Left lung (tissue), 10 donors: ENCODE results near the gene METTL1. TPM values are rescaled to one million over a fixed set of nuclear protein-coding genes. Genes with fewer than 3 reads are reported as not detected.

Experiments
- ATAC-seq: fragments of 200-7000 bp; cut with Tn5 transposase; one replicate; pipeline ENCODE4 v1.9.1; 2020; ENCODE audit warnings: moderate library complexity
- DNase-seq, 4 donors: peaks; one replicate each; pipeline ENCODE4 v3.0.0-alpha.2; 2013 to 2020
- H3K27ac ChIP-seq, 2 donors: fragments of 200-600 bp; sonication (generic) in 1 of 2; one replicate each; pipeline versions ENCODE4 v1.5.0 to v1.8.0; 2020 to 2021
- H3K27me3 ChIP-seq, 2 donors: fragments of 200-600 bp; sonication (generic) in 1 of 2; one replicate each; pipeline versions ENCODE4 v1.5.0 to v1.8.0; 2020 to 2021
- H3K36me3 ChIP-seq, 2 donors: fragments of 200-600 bp; sonication (generic) in 1 of 2; one replicate each; pipeline versions ENCODE4 v1.5.0 to v1.8.0; 2020 to 2021
- H3K4me1 ChIP-seq, 2 donors: fragments of 200-600 bp; one replicate each; pipeline ENCODE4 v1.8.0; 2021
- H3K4me3 ChIP-seq, 2 donors: fragments of 200-600 bp; sonication (generic) in 1 of 2; one replicate each; pipeline versions ENCODE4 v1.5.0 to v1.8.0; 2020 to 2021; ENCODE audit warnings: mild to moderate bottlenecking in 1 of 2
- H3K9me3 ChIP-seq, 2 donors: fragments of 200-600 bp; sonication (generic) in 1 of 2; one replicate each; pipeline versions ENCODE4 v1.5.0 to v1.8.0; 2020 to 2021
- intact Hi-C, 2 donors: fragments of 100-400 bp; cut with DNase I; formaldehyde crosslinking; loops; one replicate each; pipeline versions ENCODE4 v1.11.2 to v1.14.2; 2022
- polyA plus RNA-seq, 6 donors: library from polyadenylated mRNA; unstranded; fragments of 120-200 nt; gene quantifications; one replicate each; pipeline ENCODE4 v1.2.1, GENCODE V29; 2013; ENCODE audit not compliant: insufficient read length in 6 of 6
- total RNA-seq, 2 donors: library from RNA; stranded (reverse); fragmentation: NEBNext Ultra II Directional; extraction: Animal tissue kit (Norgen Biotek cat#: 25700); gene quantifications; one replicate each; pipeline ENCODE4 v1.2.1, GENCODE V29; 2021
- TF ChIP-seq, protein P1 (sequence below), 2 donors: fragments of 200-600 bp; sonication (generic) in 1 of 2; IDR thresholded peaks; one replicate each; pipeline versions ENCODE4 v1.5.0 to v1.8.0; 2021; ENCODE audit warnings: antibody characterized with exemption in 2 of 2
- donor health status: DM: no; HTN: yes; CAD: no.
- donor health status: DM: no; HTN: no; CAD: no.

METTL1 gene
- total and polyA plus RNA-seq, 8 donors, result 17.3 to 40.2 (median 30.6) TPM

- ATAC-seq, result no peak
- peaks cover 0 to 49% of the 10 kb centered on the region in 2 donors for H3K36me3 ChIP-seq
- H3K4me1 ChIP-seq, result peaks cover 15 to 38% of the 10 kb centered on the region in 2 donors
- H3K4me3 ChIP-seq, result no peak overlapping the region
- no peak for DNase-seq
- H3K27ac ChIP-seq, result no peak overlapping the region
- H3K9me3 ChIP-seq, result no peaks in the 10 kb centered on the region
- intact Hi-C loops, result no loop called here
- H3K27me3 ChIP-seq, result no peaks in the 10 kb centered on the region
- TF ChIP-seq, protein P1, sequence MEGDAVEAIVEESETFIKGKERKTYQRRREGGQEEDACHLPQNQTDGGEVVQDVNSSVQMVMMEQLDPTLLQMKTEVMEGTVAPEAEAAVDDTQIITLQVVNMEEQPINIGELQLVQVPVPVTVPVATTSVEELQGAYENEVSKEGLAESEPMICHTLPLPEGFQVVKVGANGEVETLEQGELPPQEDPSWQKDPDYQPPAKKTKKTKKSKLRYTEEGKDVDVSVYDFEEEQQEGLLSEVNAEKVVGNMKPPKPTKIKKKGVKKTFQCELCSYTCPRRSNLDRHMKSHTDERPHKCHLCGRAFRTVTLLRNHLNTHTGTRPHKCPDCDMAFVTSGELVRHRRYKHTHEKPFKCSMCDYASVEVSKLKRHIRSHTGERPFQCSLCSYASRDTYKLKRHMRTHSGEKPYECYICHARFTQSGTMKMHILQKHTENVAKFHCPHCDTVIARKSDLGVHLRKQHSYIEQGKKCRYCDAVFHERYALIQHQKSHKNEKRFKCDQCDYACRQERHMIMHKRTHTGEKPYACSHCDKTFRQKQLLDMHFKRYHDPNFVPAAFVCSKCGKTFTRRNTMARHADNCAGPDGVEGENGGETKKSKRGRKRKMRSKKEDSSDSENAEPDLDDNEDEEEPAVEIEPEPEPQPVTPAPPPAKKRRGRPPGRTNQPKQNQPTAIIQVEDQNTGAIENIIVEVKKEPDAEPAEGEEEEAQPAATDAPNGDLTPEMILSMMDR (IDR thresholded peaks at IDR 0.05), result no peak
Measured at GRCh38 chr12:57813111-57813970, 41.4 kb upstream of the METTL1 start.

GRCh38 chr12:57811028-57811755, 39.3 kb upstream of the METTL1 start:
- no peak overlapping the region for H3K27ac ChIP-seq
- H3K4me3 ChIP-seq, result no peak overlapping the region
- no peak for DNase-seq
- H3K27me3 ChIP-seq, result no peaks in the 10 kb centered on the region
- TF ChIP-seq, protein P1 (IDR thresholded peaks at IDR 0.05), result no peak
- no peaks in the 10 kb centered on the region for H3K9me3 ChIP-seq
- intact Hi-C loops, result no loop called here
- peaks cover under 1 to 19% of the 10 kb centered on the region in 2 donors for H3K4me1 ChIP-seq
- no peak for ATAC-seq
- peaks cover 0 to 68% of the 10 kb centered on the region in 2 donors for H3K36me3 ChIP-seq

DNA sequence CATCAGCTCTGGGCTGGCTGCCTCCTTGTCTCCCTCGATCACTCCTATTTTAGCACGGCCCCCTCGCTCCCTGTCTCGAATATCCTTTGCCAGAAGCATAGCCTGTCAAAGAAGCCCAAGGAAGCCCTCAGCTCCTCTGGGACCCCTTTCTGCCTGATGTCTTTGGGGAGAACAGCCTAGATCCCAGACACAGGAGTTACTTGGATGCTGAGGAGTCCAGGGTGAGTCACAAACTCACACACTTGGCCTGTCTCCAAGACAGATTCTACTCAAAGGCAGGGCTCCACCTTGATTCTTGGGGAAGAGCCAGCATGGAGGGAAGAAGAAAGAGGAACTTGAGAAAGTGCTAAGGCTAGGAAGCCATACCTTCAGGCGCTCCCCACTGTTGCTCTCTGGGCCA, 38.5 kb upstream of the METTL1 start:
- intact Hi-C loops, result no loop called here
- ATAC-seq (no peak), DNase-seq (no peak)
- Histone ChIP-seq H3K27me3 (no peaks in the 10 kb centered on the region), H3K36me3 (peaks cover 0 to 73% of the 10 kb centered on the region in 2 donors), H3K4me3 (no peak overlapping the region), H3K9me3 (no peaks in the 10 kb centered on the region), H3K27ac (no peak overlapping the region), H3K4me1 (peaks cover 0 to 11% of the 10 kb centered on the region in 2 donors)
- TF ChIP-seq, protein P1 (IDR thresholded peaks at IDR 0.05), result no peak

GRCh38 chr12:57809425-57809824, 37.5 kb upstream of the METTL1 start:
- peaks cover 0 to 8% of the 10 kb centered on the region in 2 donors for H3K4me1 ChIP-seq
- intact Hi-C loops, result no loop called here
- TF ChIP-seq, protein P1 (IDR thresholded peaks at IDR 0.05), result no peak

GRCh38 chr12:57808351-57808750, 36.4 kb upstream of the METTL1 start:
- TF ChIP-seq, protein P1 (IDR thresholded peaks at IDR 0.05), result no peak
- Histone ChIP-seq H3K36me3 (peaks cover 0 to 90% of the 10 kb centered on the region in 2 donors), H3K27me3 (no peaks in the 10 kb centered on the region), H3K4me3 (no peak overlapping the region), H3K27ac (no peak overlapping the region), H3K4me1 (peaks cover 0 to 8% of the 10 kb centered on the region in 2 donors), H3K9me3 (no peaks in the 10 kb centered on the region)
- intact Hi-C loops, result no loop called here
- no peak for ATAC-seq
- DNase-seq, result no peak

More at GRCh38 chr12:57809425-57809824, 37.5 kb upstream of the METTL1 start:
- ATAC-seq (no peak), DNase-seq (no peak)
- H3K27ac ChIP-seq, result no peak overlapping the region
- H3K27me3 ChIP-seq, result no peaks in the 10 kb centered on the region
- H3K36me3 ChIP-seq, result peaks cover 0 to 83% of the 10 kb centered on the region in 2 donors
- H3K4me3 ChIP-seq, result no peak overlapping the region
- no peaks in the 10 kb centered on the region for H3K9me3 ChIP-seq
